ENCODE data around the gene YY1. TPM values are rescaled to one million over a fixed set of nuclear protein-coding genes. Genes with fewer than 3 reads are reported as not detected.
"Not testable (repeated sequence)": the region's sequence is repeated elsewhere in the genome, so short reads cannot be mapped to it uniquely, and the experiment has no call there.

The YY1 gene
- total RNA-seq, 2 experiments from 2014 or later = 85.3 to 116 TPM

GRCh38 chr14:100285021-100285912 lies 46.3 kb downstream of the YY1 start:
- Mint-ChIP-seq H3K4me1 (peaks cover 19% of the 10 kb centered on the region), H3K27ac (peak overlapping the region; percentile 61), H3K4me3 (peak overlapping the region; percentile 67)

GRCh38 chr14:100285913-100286400 lies 47.0 kb downstream of the YY1 start:
- no peak for DNase-seq
- Mint-ChIP-seq H3K9me3 (ENCODE audit: low read depth) (no peaks in the 10 kb centered on the region), H3K27me3 (no peaks in the 10 kb centered on the region), H3K36me3 (peaks cover 2% of the 10 kb centered on the region), H3K4me3 (peak overlapping the region; percentile 67), H3K27ac (peak overlapping the region; percentile 73), H3K4me1 (peaks cover 14% of the 10 kb centered on the region)
- CTCF ChIA-PET = interaction anchor here (0.6 to 6.0 kb wide), 32 partner anchors 11 to 360 kb away, joined by 3 to 52 read pairs (median 4); partner anchors contain the start of genes SLC25A29 and WDR25
- ATAC-seq = no peak

More at GRCh38 chr14:100285021-100285912, 46.3 kb downstream of the YY1 start:
- Mint-ChIP-seq H3K9me3 (ENCODE audit: low read depth) (no peaks in the 10 kb centered on the region), H3K27me3 (no peaks in the 10 kb centered on the region), H3K36me3 (peaks cover 7% of the 10 kb centered on the region)
- ATAC-seq = peak; percentile 93
- CTCF ChIA-PET = interaction anchor here (0.6 to 6.0 kb wide), 40 partner anchors 11 to 361 kb away, joined by 3 to 52 read pairs (median 4); partner anchors contain the start of genes SLC25A29 and WDR25
- peak; percentile 83 for DNase-seq

- no peaks in the 10 kb centered on the region for H3K27me3 Mint-ChIP-seq
- no peak overlapping the region for H3K27ac Mint-ChIP-seq
- no peaks in the 10 kb centered on the region for H3K9me3 Mint-ChIP-seq (ENCODE audit: low read depth)
- H3K4me1 Mint-ChIP-seq = peaks cover 12% of the 10 kb centered on the region
- H3K36me3 Mint-ChIP-seq = peaks cover under 1% of the 10 kb centered on the region
- DNase-seq (no peak), ATAC-seq (no peak)
- no peak overlapping the region for H3K4me3 Mint-ChIP-seq
- CTCF ChIA-PET = interaction anchor here (0.8 to 6.0 kb wide), 23 partner anchors 8 to 359 kb away, joined by 3 to 52 read pairs (median 6); partner anchors contain the start of genes SLC25A29 and WDR25
These were observed 47.7 kb downstream of the YY1 start for GRCh38 chr14:100286484-100287191.

- Mint-ChIP-seq H3K36me3 (no peaks in the 10 kb centered on the region), H3K4me3 (no peak overlapping the region), H3K9me3 (ENCODE audit: low read depth) (no peaks in the 10 kb centered on the region), H3K27me3 (no peaks in the 10 kb centered on the region), H3K4me1 (peaks cover 11% of the 10 kb centered on the region), H3K27ac (no peak overlapping the region)
- ATAC-seq = no peak
- CTCF ChIA-PET = interaction anchor here (1.3 to 6.0 kb wide), 9 partner anchors 9 to 90 kb away, joined by 3 to 52 read pairs (median 13); partner anchors contain the start of genes SLC25A29 and WDR25
- no peak for DNase-seq
These were observed 48.5 kb downstream of the YY1 start for GRCh38 chr14:100287202-100287997.

GRCh38 chr14:100287998-100288295 lies 49.0 kb downstream of the YY1 start:
- CTCF ChIA-PET = interaction anchor here (1.0 to 1.6 kb wide), 5 partner anchors 10 to 95 kb away, joined by 3 to 6 read pairs (median 3); partner anchors contain the start of gene SLC25A29
- not testable (repeated sequence) for H3K27me3 Mint-ChIP-seq; ATAC-seq; H3K36me3 Mint-ChIP-seq; H3K27ac Mint-ChIP-seq; H3K9me3 Mint-ChIP-seq (ENCODE audit: low read depth); DNase-seq; H3K4me3 Mint-ChIP-seq
- H3K4me1 Mint-ChIP-seq = peaks cover 11% of the 10 kb centered on the region

GRCh38 chr14:100288382-100289185 lies 49.6 kb downstream of the YY1 start:
- Mint-ChIP-seq H3K27ac (no peak overlapping the region), H3K36me3 (no peaks in the 10 kb centered on the region), H3K9me3 (ENCODE audit: low read depth) (no peaks in the 10 kb centered on the region), H3K4me1 (peaks cover 11% of the 10 kb centered on the region), H3K27me3 (no peaks in the 10 kb centered on the region), H3K4me3 (no peak overlapping the region)
- no peak for DNase-seq
- ATAC-seq = no peak
- CTCF ChIA-PET = interaction anchor here (1.0 to 1.6 kb wide), 4 partner anchors 14 to 95 kb away, joined by 3 to 6 read pairs (median 3); partner anchors contain the start of gene SLC25A29

- Mint-ChIP-seq H3K27ac (no peak overlapping the region), H3K9me3 (ENCODE audit: low read depth) (no peaks in the 10 kb centered on the region), H3K36me3 (no peaks in the 10 kb centered on the region), H3K4me3 (no peak overlapping the region), H3K4me1 (peaks cover 4% of the 10 kb centered on the region), H3K27me3 (no peaks in the 10 kb centered on the region)
- no peak for ATAC-seq
- no peak for DNase-seq
- CTCF ChIA-PET = interaction anchor here (1.1 to 1.5 kb wide), 3 partner anchors 13 to 88 kb away, joined by 3 to 6 read pairs (median 3); no protein-coding TSS in a partner anchor
These were observed 51.1 kb downstream of the YY1 start for GRCh38 chr14:100289916-100290606.

- peaks cover 4% of the 10 kb centered on the region for H3K4me1 Mint-ChIP-seq
- no peak overlapping the region for H3K4me3 Mint-ChIP-seq
- CTCF ChIA-PET = interaction anchor here (1.1 to 1.5 kb wide), 3 partner anchors 12 to 87 kb away, joined by 3 to 6 read pairs (median 3); no protein-coding TSS in a partner anchor
- no peaks in the 10 kb centered on the region for H3K27me3 Mint-ChIP-seq
- H3K27ac Mint-ChIP-seq = no peak overlapping the region
- no peaks in the 10 kb centered on the region for H3K36me3 Mint-ChIP-seq
- DNase-seq (no peak), ATAC-seq (no peak)
- H3K9me3 Mint-ChIP-seq (ENCODE audit: low read depth) = no peaks in the 10 kb centered on the region
These were observed 51.8 kb downstream of the YY1 start for GRCh38 chr14:100290607-100291304.

GRCh38 chr14:100291305-100292075 lies 52.5 kb downstream of the YY1 start:
- no peak overlapping the region for H3K4me3 Mint-ChIP-seq
- ATAC-seq = no peak
- H3K36me3 Mint-ChIP-seq = no peaks in the 10 kb centered on the region
- no peaks in the 10 kb centered on the region for H3K27me3 Mint-ChIP-seq
- H3K27ac Mint-ChIP-seq = no peak overlapping the region
- H3K9me3 Mint-ChIP-seq (ENCODE audit: low read depth) = no peaks in the 10 kb centered on the region
- CTCF ChIA-PET = interaction anchor here (1.5 kb wide), 1 partner anchor 86 kb away, joined by 6 read pairs; no protein-coding TSS in a partner anchor
- DNase-seq = no peak
- H3K4me1 Mint-ChIP-seq = no peaks in the 10 kb centered on the region

- H3K27ac Mint-ChIP-seq = no peak overlapping the region
- CTCF ChIA-PET = no interaction called here
- no peak for DNase-seq
These were observed 53.4 kb downstream of the YY1 start for GRCh38 chr14:100292301-100292775.

More at GRCh38 chr14:100292301-100292775, 53.4 kb downstream of the YY1 start:
- Mint-ChIP-seq H3K4me3 (no peak overlapping the region), H3K9me3 (ENCODE audit: low read depth) (no peaks in the 10 kb centered on the region), H3K4me1 (no peaks in the 10 kb centered on the region), H3K27me3 (no peaks in the 10 kb centered on the region), H3K36me3 (no peaks in the 10 kb centered on the region)
- ATAC-seq = no peak
